ENCODE measurements around the gene LRRC8E.

Gene LRRC8E

DNA sequence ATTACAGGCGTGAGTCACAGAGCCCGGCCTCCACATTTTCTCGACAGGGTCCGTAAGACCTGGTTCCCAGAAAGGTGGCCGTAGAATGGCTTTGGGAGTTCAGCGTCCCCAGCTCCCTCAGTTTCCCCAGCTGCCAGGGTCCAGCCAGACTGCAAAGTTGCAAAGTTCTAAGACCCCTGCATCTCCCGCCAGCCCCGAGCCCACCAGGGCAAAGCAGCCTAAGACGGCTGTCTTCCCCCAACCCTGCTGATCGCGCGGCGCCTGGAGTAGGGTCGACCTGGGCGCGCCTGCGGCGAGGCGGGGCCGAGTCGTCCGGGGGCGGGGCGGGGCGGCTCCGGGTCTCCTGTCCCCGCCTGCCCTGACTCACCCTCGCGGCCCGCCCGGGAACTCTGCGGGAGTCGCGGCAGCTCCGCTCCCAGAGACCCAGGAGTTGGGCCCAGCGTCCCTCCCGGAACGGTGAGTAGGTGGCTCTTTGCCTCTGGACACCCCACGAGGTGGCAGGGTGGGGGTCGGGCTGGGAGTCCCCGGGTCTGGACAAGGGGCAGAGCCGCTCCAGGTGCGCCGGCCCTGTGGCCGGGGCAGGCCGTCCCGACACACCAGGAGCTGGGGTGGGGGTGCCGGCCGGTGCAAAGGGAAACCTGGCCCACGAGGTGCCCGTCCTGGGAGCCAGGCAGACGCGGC is at the start of gene LRRC8E:
Gene LRRC8E (plus strand): TSS at position 366 of the 681 bp plus-strand sequence. CDS start 7,094 bp downstream, outside the sequence.
- no peak for DNase-seq (ENCODE audit: low read depth)

DNA sequence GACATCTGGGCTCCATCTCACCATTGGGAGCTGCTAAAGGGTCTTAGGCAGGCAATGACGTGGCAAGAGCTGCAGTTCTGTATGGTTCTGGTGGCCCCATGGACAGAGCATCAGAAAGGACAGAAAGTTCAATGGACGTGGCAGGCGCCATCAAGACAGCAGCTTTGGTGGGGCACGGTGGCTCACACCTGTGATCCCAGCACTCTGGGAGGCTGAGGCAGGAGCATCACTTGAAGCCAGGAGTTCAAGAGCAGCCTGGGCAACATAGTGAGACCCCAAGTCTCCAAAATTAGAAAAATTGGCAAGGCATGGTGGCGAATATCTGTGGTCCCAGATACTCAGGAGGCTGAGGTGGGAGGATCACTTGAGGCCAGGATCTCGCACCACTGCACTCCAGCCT is 48.8 kb upstream of the LRRC8E start:
- DNase-seq (ENCODE audit: low read depth): no peak

- no peak for DNase-seq (ENCODE audit: low read depth)
These were observed 47.7 kb upstream of the LRRC8E start for GRCh38 chr19:7840629-7841028.

- no peak for DNase-seq (ENCODE audit: low read depth)
These were observed 46.3 kb upstream of the LRRC8E start for GRCh38 chr19:7841751-7842660.

DNA sequence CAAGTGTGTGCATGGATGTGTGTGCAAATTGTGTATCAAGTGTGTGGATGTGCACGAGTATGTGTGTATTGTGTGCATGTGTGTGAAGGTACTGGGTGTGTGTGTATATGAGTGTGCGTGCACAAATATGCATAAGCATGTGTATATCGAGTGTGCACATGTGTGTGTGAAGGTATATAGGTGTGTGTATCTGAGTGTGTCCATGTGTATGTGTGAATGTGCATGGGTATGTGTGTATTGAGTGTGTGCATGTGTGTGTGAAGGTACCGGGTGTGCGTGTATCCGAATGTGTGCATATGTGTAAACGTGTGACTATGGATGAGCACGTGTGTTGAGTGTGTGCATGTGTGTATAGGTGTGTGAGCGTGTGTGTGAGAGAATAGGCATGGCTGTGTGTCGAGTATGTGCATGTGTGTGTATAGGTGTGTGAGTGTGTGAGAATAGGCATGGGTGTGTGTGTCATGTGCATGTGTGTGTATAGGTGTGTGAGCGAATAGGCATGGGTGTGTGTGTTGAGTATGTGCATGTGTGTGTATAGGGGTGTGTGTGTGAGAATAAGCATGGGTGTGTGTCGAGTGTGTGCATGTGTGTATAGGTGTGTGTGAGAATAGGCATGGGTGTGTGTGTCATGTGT is 45.5 kb upstream of the LRRC8E start:
- no peak for DNase-seq (ENCODE audit: low read depth)

- no peak for DNase-seq (ENCODE audit: low read depth)
These were observed 44.8 kb upstream of the LRRC8E start for GRCh38 chr19:7843521-7843920.

GRCh38 chr19:7844405-7844804 is 43.9 kb upstream of the LRRC8E start:
- DNase-seq (ENCODE audit: low read depth): no peak

GRCh38 chr19:7844951-7845350 is 43.4 kb upstream of the LRRC8E start:
- no peak for DNase-seq (ENCODE audit: low read depth)

- no peak for DNase-seq (ENCODE audit: low read depth)
These were observed 42.7 kb upstream of the LRRC8E start for GRCh38 chr19:7845390-7846154.

DNA sequence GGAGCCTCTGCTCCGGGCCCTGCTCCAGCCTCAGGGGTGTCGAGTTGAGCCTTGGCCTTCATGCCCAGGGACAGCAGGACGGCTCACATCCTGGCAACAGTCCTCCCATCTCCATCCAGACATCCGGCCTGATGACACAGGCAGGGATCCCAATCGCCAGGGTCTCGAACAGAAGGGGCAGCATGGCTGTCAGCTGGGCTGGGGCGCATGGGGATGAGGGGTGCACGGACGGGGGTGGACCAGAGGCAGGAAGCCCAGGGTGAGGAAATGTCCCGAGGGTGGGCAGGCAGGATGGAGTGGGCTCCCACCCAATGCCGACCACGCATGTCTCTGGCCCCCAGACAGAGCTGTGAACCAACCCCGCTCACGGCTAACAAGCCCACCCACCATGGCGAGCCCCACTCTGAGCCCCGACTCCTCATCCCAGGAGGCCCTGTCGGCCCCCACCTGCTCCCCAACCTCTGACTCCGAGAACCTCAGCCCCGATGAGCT is 42.1 kb upstream of the LRRC8E start:
- no peak for DNase-seq (ENCODE audit: low read depth)

DNA sequence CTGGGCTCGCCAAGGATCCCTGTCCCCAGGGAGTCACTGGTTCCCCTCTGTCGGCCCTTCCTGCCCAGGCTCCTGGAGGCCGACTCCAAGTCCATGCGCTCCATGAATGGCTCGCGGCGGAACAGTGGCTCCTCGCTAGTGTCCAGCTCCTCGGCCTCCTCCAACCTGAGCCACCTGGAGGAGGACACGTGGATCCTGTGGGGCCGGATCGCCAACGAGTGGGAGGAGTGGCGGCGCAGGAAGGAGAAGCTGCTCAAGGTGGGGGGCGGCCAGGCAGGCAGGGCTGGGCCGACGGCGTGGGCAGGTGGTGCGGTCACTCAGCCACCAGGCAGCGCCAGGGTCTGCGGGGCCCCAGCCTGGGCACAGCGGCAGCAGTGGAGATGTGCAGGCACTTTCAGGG is 40.6 kb upstream of the LRRC8E start:
- no peak for DNase-seq (ENCODE audit: low read depth)

- DNase-seq (ENCODE audit: low read depth): no peak
These were observed 39.4 kb upstream of the LRRC8E start for GRCh38 chr19:7848779-7849457.

DNA sequence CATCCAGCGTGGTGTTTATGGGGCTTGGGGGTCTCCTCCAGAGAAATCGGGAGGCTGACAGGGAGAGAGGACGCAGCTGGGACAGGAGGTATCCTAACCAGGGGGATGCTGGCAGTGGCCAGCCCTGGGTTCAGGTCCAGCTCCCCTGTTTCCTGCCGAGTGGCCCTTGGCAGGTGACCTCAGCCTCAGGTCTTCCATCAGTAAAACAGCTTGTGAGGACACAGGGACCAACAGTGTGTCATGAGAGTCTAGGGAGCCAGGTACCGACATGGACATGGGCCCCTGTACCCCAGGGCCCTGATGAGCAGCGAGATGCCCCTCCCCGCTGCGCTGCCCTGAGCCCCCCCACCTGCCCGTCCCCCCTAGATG is 38.7 kb upstream of the LRRC8E start:
- no peak for DNase-seq (ENCODE audit: low read depth)

DNA sequence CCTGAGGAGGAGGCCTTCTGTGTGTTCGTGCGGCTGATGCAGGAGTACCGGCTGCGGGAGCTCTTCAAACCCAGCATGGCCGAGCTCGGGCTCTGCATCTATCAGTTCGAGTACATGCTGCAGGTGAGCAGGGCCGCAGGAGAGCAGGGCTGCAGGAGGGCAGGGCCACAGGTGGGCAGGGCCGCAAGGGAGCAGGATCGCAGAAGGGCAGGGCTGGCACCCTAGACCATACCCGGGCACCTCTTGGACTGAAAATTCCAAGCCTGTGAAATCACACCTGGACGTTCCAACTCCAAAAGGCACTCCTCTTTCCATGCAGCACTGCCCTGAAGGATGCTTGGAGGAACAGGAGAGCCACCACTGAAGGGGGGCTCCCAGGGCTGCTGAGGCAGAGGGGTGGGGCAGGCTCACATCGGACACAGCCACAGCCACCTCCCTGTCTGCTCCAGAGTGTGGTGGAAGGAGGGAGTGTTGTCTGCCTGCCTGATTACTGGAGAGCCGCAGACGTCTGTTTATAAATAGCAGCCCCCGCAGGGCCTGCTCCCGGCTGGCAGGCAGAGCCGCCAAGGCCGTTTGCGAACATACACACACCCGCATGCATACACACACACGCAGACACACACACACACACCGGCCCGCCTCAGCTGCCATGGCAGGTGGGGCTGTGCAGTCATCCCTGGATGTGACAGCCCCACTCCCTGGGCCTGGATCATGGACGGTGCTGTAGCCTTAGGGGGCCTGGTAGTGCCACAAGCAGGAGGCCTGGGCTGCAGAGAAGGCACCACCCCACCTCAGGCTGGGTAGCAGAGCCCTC is 38.1 kb upstream of the LRRC8E start:
- no peak for DNase-seq (ENCODE audit: low read depth)

DNA sequence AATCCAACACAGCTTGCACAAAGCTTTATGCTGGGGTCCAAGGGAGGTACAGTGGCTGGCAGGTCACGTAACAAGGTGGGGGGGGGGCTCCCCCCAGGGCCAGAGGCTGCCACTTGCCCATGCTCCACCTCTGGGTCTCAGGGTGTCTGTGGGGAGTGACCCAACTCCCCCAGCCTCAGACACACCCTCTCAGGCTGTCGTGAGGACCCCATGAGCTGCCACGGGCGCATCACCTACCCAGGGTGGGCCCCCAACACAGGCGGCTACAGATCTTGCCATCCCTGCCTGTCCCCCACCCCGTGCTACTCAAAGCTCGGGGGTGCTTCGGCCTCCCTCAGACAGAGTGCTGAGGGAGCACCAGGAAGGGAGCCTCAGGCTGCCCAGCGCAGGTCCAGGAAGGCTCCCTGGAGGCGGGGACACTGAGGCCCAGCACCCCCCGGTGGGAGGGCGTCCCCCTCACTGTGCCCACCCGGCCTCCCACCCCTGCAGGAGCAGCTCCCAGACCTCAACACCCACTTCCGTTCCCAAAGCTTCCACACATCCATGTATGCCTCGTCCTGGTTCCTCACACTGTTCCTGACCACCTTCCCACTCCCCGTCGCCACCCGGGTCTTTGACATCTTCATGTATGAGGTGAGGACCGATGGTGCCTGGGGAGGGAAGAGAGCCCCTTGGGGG is 37.2 kb upstream of the LRRC8E start:
- DNase-seq (ENCODE audit: low read depth): no peak

GRCh38 chr19:7851623-7852500 is 36.4 kb upstream of the LRRC8E start:
- DNase-seq (ENCODE audit: low read depth): no peak

GRCh38 chr19:7852851-7853769 is 35.2 kb upstream of the LRRC8E start:
- no peak for DNase-seq (ENCODE audit: low read depth)

GRCh38 chr19:7853770-7854128 is 34.6 kb upstream of the LRRC8E start:
- no peak for DNase-seq (ENCODE audit: low read depth)

All from HS-5 (cell line).